Gastrocnemius medialis (tissue), 4 donors: ENCODE data around the gene GRID2.

ENCODE experiments used
- CTCF ChIP-seq, 5 experiments: fragments of 450-650 bp in 3 of 5; fragments of 200-600 bp in 2 of 5; sonication (generic) in 2 of 5; IDR thresholded peaks in 4 of 5; conservative IDR thresholded peaks in 1 of 5; 1 replicate in 4 of 5; 2 replicates in 1 of 5; pipeline ENCODE4 v1.5.1; 2016 to 2019; ENCODE audit warnings: antibody characterized with exemption in 5 of 5, mild to moderate bottlenecking in 3 of 5, moderate library complexity in 3 of 5
- POLR2A ChIP-seq, 2 donors: fragments of 450-650 bp; IDR thresholded peaks; one replicate each; pipeline ENCODE4 v1.6.1; 2017; ENCODE audit warnings: antibody characterized with exemption in 2 of 2, mild to moderate bottlenecking in 2 of 2, moderate library complexity in 2 of 2

GRCh38 chr4:92520563-92520962 lies 216.8 kb downstream of the GRID2 start:
- TF ChIP-seq CTCF (IDR thresholded peaks at IDR 0.05 in 4 of 5, conservative IDR thresholded peaks at IDR 0.05 in 1 of 5): no peak
- no peak for TF ChIP-seq POLR2A (IDR thresholded peaks at IDR 0.05)
